ENCODE data around the gene VSX1.

DNA sequence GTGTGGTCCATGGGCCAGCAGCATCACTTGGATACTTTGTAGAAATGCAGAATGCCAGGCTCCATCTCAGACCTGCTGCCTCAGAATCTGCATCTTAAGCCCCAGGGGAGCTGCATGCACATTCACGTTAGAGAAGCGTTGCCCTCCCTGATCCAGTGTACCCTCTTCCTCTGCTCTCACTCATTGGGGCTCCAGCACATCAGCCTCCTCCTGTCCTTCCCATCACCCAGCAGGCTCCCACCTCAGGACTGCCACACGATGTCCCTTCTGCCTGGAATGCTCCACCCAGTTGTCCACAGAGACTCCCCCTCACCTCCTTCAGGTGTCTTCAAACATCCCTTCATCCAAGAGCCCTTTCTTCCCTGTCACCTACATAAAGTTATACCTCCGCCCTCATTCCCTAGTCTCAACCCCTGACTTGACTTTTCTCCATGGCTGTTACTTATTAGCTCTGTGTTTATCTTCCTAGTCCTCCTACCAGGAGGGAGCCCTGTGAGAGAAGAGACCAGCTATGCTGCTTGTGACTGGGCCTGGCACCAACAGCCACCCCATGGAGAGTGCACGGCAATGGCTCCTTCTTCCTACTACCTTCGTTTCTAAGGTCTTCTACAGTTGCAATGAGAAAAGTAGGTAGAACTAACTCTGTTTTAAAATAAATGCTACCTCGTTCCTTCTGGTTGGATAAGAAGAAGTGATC lies 20.7 kb downstream of the VSX1 start:
- TF ChIP-seq, protein P1, sequence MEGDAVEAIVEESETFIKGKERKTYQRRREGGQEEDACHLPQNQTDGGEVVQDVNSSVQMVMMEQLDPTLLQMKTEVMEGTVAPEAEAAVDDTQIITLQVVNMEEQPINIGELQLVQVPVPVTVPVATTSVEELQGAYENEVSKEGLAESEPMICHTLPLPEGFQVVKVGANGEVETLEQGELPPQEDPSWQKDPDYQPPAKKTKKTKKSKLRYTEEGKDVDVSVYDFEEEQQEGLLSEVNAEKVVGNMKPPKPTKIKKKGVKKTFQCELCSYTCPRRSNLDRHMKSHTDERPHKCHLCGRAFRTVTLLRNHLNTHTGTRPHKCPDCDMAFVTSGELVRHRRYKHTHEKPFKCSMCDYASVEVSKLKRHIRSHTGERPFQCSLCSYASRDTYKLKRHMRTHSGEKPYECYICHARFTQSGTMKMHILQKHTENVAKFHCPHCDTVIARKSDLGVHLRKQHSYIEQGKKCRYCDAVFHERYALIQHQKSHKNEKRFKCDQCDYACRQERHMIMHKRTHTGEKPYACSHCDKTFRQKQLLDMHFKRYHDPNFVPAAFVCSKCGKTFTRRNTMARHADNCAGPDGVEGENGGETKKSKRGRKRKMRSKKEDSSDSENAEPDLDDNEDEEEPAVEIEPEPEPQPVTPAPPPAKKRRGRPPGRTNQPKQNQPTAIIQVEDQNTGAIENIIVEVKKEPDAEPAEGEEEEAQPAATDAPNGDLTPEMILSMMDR (IDR thresholded peaks at IDR 0.05): no peak
- TF ChIP-seq POLR2A (IDR thresholded peaks at IDR 0.05): no peak

Measured in ovary (tissue), 3 donors.